A549 (cell line): Measurements from ENCODE around the gene MAGI1.

ENCODE experiments used
- BHLHE40 ChIP-seq: IDR thresholded peaks from 2 replicates; pipeline ENCODE4 v1.6.1; 2012; ENCODE audit warnings: low read depth, low read length, inconsistent platforms
- CEBPB ChIP-seq, 2 experiments: fragments of >200 bp in 1 of 2; sonication (Bioruptor Twin) in 1 of 2; formaldehyde crosslinking in 1 of 2; IDR thresholded peaks; 2 replicates each; pipeline ENCODE4 v1.6.1; 2012 to 2016
- EP300 ChIP-seq, 2 experiments: fragments of >200 bp; sonication (Bioruptor Twin); formaldehyde crosslinking; IDR thresholded peaks; 2 replicates in 1 of 2; 3 replicates in 1 of 2; pipeline ENCODE4 v1.6.1; 2016 to 2017
- FOSB ChIP-seq: fragments of 250-450 bp; sonication (Bioruptor Pico); IDR thresholded peaks from 2 replicates; pipeline ENCODE4 v1.5.0; 2020; ENCODE audit warnings: mild to moderate bottlenecking, moderate library complexity
- MAFK ChIP-seq: fragments of 450-650 bp; IDR thresholded peaks from 2 replicates; pipeline ENCODE4 v1.6.1; 2014; ENCODE audit not compliant: partially characterized antibody
- NFE2L2 ChIP-seq: fragments of 150-350 bp; conservative IDR thresholded peaks from 2 replicates; pipeline ENCODE4 v1.6.1; 2014; ENCODE audit warnings: low read length
- NR3C1 ChIP-seq: fragments of >200 bp; sonication (Bioruptor Twin); formaldehyde crosslinking; IDR thresholded peaks from 3 replicates; pipeline ENCODE4 v1.6.1; 2017
- POLR2A ChIP-seq: IDR thresholded peaks from 2 replicates; pipeline ENCODE4 v1.6.1; 2012; ENCODE audit warnings: mild to moderate bottlenecking, low read length
- POLR2AphosphoS2 ChIP-seq: conservative IDR thresholded peaks from 2 replicates; pipeline ENCODE4 v1.6.1; 2012; ENCODE audit warnings: low read length, improper control_type of control experiment, inconsistent platforms
- RAD21 ChIP-seq, 2 experiments: fragments of >200 bp in 1 of 2; sonication (Bioruptor Twin) in 1 of 2; formaldehyde crosslinking in 1 of 2; IDR thresholded peaks in 1 of 2; conservative IDR thresholded peaks in 1 of 2; 2 replicates in 1 of 2; 3 replicates in 1 of 2; pipeline ENCODE4 v1.6.1; 2012 to 2018; ENCODE audit warnings: inconsistent platforms in 1 of 2
- RCOR1 ChIP-seq: fragments of 150-350 bp; IDR thresholded peaks from 2 replicates; pipeline ENCODE4 v1.6.1; 2014; ENCODE audit warnings: antibody characterized with exemption, low read length, low read depth
- TF ChIP-seq, protein P1 (sequence below): fragments of >200 bp; sonication (Bioruptor Twin); formaldehyde crosslinking; IDR thresholded peaks from 3 replicates; pipeline ENCODE4 v1.5.1; 2016
- TF ChIP-seq, protein P2 (sequence below): fragments of 450-650 bp; IDR thresholded peaks from 2 replicates; pipeline ENCODE4 v1.6.1; 2014; ENCODE audit warnings: antibody characterized with exemption
- TF ChIP-seq, protein P3 (sequence below): IDR thresholded peaks from 2 replicates; pipeline ENCODE4 v1.6.1; 2012

DNA sequence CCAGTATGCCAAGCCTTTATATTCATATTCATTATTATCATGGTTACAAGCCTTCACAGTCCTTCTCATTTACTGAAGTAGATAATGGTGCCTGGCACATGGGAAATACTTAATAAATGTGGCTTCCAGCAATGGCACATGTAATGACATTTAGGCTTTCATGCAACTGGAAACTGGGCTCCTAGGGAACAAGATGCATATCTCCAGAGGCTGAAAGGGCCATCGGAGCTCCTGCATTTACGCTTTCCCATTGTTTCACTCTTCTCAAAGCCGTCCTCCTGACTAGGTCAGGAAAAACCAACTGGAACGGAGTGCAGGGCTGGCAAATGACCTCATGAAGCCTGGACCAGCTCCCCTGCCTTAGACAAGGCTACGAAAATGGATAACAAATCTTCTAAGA lies 474.9 kb downstream of the MAGI1 start:
- TF ChIP-seq, protein P1, sequence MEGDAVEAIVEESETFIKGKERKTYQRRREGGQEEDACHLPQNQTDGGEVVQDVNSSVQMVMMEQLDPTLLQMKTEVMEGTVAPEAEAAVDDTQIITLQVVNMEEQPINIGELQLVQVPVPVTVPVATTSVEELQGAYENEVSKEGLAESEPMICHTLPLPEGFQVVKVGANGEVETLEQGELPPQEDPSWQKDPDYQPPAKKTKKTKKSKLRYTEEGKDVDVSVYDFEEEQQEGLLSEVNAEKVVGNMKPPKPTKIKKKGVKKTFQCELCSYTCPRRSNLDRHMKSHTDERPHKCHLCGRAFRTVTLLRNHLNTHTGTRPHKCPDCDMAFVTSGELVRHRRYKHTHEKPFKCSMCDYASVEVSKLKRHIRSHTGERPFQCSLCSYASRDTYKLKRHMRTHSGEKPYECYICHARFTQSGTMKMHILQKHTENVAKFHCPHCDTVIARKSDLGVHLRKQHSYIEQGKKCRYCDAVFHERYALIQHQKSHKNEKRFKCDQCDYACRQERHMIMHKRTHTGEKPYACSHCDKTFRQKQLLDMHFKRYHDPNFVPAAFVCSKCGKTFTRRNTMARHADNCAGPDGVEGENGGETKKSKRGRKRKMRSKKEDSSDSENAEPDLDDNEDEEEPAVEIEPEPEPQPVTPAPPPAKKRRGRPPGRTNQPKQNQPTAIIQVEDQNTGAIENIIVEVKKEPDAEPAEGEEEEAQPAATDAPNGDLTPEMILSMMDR = no peak
- no peak for TF ChIP-seq CEBPB (IDR thresholded peaks at IDR 0.05)
- TF ChIP-seq, protein P2, sequence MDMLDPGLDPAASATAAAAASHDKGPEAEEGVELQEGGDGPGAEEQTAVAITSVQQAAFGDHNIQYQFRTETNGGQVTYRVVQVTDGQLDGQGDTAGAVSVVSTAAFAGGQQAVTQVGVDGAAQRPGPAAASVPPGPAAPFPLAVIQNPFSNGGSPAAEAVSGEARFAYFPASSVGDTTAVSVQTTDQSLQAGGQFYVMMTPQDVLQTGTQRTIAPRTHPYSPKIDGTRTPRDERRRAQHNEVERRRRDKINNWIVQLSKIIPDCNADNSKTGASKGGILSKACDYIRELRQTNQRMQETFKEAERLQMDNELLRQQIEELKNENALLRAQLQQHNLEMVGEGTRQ = no peak
- TF ChIP-seq NR3C1 = no peak
- TF ChIP-seq POLR2A = no peak
- no peak for TF ChIP-seq FOSB (CRISPR knock-in tag)
- TF ChIP-seq, protein P3, sequence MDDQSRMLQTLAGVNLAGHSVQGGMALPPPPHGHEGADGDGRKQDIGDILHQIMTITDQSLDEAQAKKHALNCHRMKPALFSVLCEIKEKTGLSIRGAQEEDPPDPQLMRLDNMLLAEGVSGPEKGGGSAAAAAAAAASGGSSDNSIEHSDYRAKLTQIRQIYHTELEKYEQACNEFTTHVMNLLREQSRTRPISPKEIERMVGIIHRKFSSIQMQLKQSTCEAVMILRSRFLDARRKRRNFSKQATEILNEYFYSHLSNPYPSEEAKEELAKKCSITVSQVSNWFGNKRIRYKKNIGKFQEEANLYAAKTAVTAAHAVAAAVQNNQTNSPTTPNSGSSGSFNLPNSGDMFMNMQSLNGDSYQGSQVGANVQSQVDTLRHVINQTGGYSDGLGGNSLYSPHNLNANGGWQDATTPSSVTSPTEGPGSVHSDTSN = no peak
- no peak for TF ChIP-seq RAD21 (conservative IDR thresholded peaks at IDR 0.05 in 1 of 2, IDR thresholded peaks at IDR 0.05 in 1 of 2)
- TF ChIP-seq MAFK = no peak
- no peak for TF ChIP-seq EP300 (IDR thresholded peaks at IDR 0.05)
- TF ChIP-seq NFE2L2 = no peak
- TF ChIP-seq POLR2AphosphoS2 = no peak
- no peak for TF ChIP-seq BHLHE40
- TF ChIP-seq RCOR1 = no peak
